Measurements from ENCODE around the gene ODAD2.
A peak's percentile ranks its signal among the peaks of the same experiment; 100 is the strongest.

ODAD2 gene

GRCh38 chr10:27833792-27834191, 165.1 kb downstream of the ODAD2 start:
- no peak for DNase-seq

- no peak for DNase-seq
Observed at GRCh38 chr10:27832826-27833225, 166.1 kb downstream of the ODAD2 start.

GRCh38 chr10:27826369-27826768, 172.5 kb downstream of the ODAD2 start:
- no peak for DNase-seq

GRCh38 chr10:27822301-27822700, 176.6 kb downstream of the ODAD2 start:
- no peak for DNase-seq

- no peak for DNase-seq
Observed at GRCh38 chr10:27820637-27821036, 178.2 kb downstream of the ODAD2 start.

- no peak for DNase-seq
Observed at GRCh38 chr10:27819781-27820531, 178.9 kb downstream of the ODAD2 start.

GRCh38 chr10:27816320-27816719, 182.6 kb downstream of the ODAD2 start:
- DNase-seq: no peak

- DNase-seq: no peak
Observed at GRCh38 chr10:27815846-27816245, 183.0 kb downstream of the ODAD2 start.

- DNase-seq: no peak
Observed at GRCh38 chr10:27815261-27815660, 183.6 kb downstream of the ODAD2 start.

GRCh38 chr10:27805180-27805579, 193.7 kb downstream of the ODAD2 start:
- DNase-seq: no peak

- no peak for DNase-seq
Observed at GRCh38 chr10:27804136-27804535, 194.7 kb downstream of the ODAD2 start.

GRCh38 chr10:27801171-27801785, 197.6 kb downstream of the ODAD2 start:
- no peak for DNase-seq

- DNase-seq: no peak
Observed at GRCh38 chr10:27799046-27799445, 199.8 kb downstream of the ODAD2 start.

- DNase-seq: peak in 1 of 2 experiments; percentile 14
Observed at GRCh38 chr10:27794157-27794556, 204.7 kb downstream of the ODAD2 start.

- DNase-seq: no peak
Observed at GRCh38 chr10:27792216-27792615, 206.7 kb downstream of the ODAD2 start.

- DNase-seq: no peak
Observed at GRCh38 chr10:27784272-27784671, 214.6 kb downstream of the ODAD2 start.

- peak in 1 of 2 experiments; percentile 18 for DNase-seq
Observed at GRCh38 chr10:27783660-27784059, 215.2 kb downstream of the ODAD2 start.

GRCh38 chr10:27779462-27780015, 219.3 kb downstream of the ODAD2 start:
- no peak for DNase-seq

GRCh38 chr10:27774831-27775230, 224.0 kb downstream of the ODAD2 start:
- peak in 1 of 2 experiments; percentile 5 for DNase-seq

- DNase-seq: no peak
Observed at GRCh38 chr10:27771231-27771630, 227.6 kb downstream of the ODAD2 start.

- no peak for DNase-seq
Observed at GRCh38 chr10:27770181-27770580, 228.7 kb downstream of the ODAD2 start.
